H1 (cell line): Measurements from ENCODE around the gene AIFM3. TPM values are rescaled to one million over a fixed set of nuclear protein-coding genes. Genes with fewer than 3 reads are reported as not detected.

Experiments used
- CTCF ChIA-PET: fragments of 300-600 bp; sonication (Branson Sonifier 250); formaldehyde crosslinking; loops from one replicate; lab custom pipeline; 2021; ENCODE audit not compliant: partially characterized antibody; lab: Charles Lee
- POLR2A ChIA-PET: fragments of 300-600 bp; sonication (Branson Sonifier 250); formaldehyde crosslinking; loops from one replicate; lab custom pipeline; 2021; ENCODE audit warnings: inconsistent platforms; ENCODE audit not compliant: partially characterized antibody; lab: Charles Lee
- DNase-seq, 2 experiments: peaks; one replicate each; pipeline versions ENCODE4 v3.0.0 to v3.0.0-alpha.2; 2010 to 2022; ENCODE audit warnings: low spot score in 2 of 2, low read depth in 1 of 2, mixed read lengths in 1 of 2
- FAIRE-seq: peaks from 2 replicates; lab custom pipeline; 2011; peaks lifted over from hg19 to GRCh38; lab: Jason Lieb, UNC
- H2AFZ ChIP-seq: 2 replicates; pipeline ENCODE4 v1.8.1; 2012; ENCODE audit warnings: low read length, inconsistent platforms
- H2AK5ac ChIP-seq: 2 replicates; pipeline ENCODE4 v1.6.1; 2013; ENCODE audit warnings: low read depth, low read length
- H2BK120ac ChIP-seq: replicated peaks from 2 replicates; pipeline ENCODE3; 2013; ENCODE audit warnings: low read depth, low read length, inconsistent platforms
- H2BK12ac ChIP-seq: 2 replicates; pipeline ENCODE4 v1.6.1; 2013; ENCODE audit warnings: low read depth, low read length
- H2BK15ac ChIP-seq: 2 replicates; pipeline ENCODE4 v1.6.1; 2013; ENCODE audit warnings: low read length
- H2BK20ac ChIP-seq: 2 replicates; pipeline ENCODE4 v1.6.1; 2013; ENCODE audit warnings: low read length
- H2BK5ac ChIP-seq: 2 replicates; pipeline ENCODE4 v1.6.1; 2013; ENCODE audit warnings: low read depth, low read length
- H3K14ac ChIP-seq: 2 replicates; pipeline ENCODE4 v1.6.1; 2013; ENCODE audit warnings: inconsistent platforms; ENCODE audit not compliant: insufficient read length
- H3K18ac ChIP-seq: 2 replicates; pipeline ENCODE4 v1.6.1; 2013; ENCODE audit warnings: low read length; ENCODE audit errors: extremely low read depth
- H3K23ac ChIP-seq: 2 replicates; pipeline ENCODE4 v1.6.1; 2013; ENCODE audit warnings: inconsistent platforms; ENCODE audit not compliant: insufficient read length
- H3K23me2 ChIP-seq: 2 replicates; pipeline ENCODE4 v1.6.1; 2013; ENCODE audit warnings: low read depth, low read length
- H3K27ac ChIP-seq: 2 replicates; pipeline ENCODE4 v1.6.1; 2011; ENCODE audit warnings: low read depth, low read length, inconsistent platforms
- H3K27me3 ChIP-seq, 4 experiments: replicated peaks in 1 of 4; 1 replicate in 1 of 4; 2 replicates in 3 of 4; pipeline versions ENCODE4 v1.6.1 to v1.8.1; 2011 to 2013; ENCODE audit warnings: low read length in 3 of 4, mild to moderate bottlenecking in 3 of 4, inconsistent platforms in 2 of 4, mixed read lengths in 2 of 4, moderate library complexity in 1 of 4; ENCODE audit not compliant: control insufficient read depth in 3 of 4, insufficient read depth in 3 of 4; ENCODE audit errors: extremely low read depth in 1 of 4
- H3K36me3 ChIP-seq, 4 experiments: 2 replicates each; pipeline versions ENCODE4 v1.6.1 to v1.8.1; 2011 to 2013; ENCODE audit warnings: mild to moderate bottlenecking in 4 of 4, low read length in 3 of 4, moderate library complexity in 2 of 4, control low read depth in 1 of 4, inconsistent platforms in 1 of 4; ENCODE audit not compliant: insufficient read depth in 4 of 4, control insufficient read depth in 2 of 4
- H3K4ac ChIP-seq: replicated peaks from 2 replicates; pipeline ENCODE3; 2013; ENCODE audit warnings: low read length, low read depth, mixed read lengths, inconsistent platforms; ENCODE audit not compliant: insufficient read length
- H3K4me1 ChIP-seq, 4 experiments: replicated peaks in 1 of 4; 1 replicate in 1 of 4; 2 replicates in 3 of 4; pipeline versions ENCODE4 v1.6.1 to v1.8.1; 2011 to 2013; ENCODE audit warnings: low read length in 3 of 4, inconsistent platforms in 2 of 4, mixed read lengths in 1 of 4; ENCODE audit not compliant: insufficient read depth in 4 of 4, control insufficient read depth in 3 of 4
- H3K4me2 ChIP-seq, 2 experiments: 2 replicates each; pipeline versions ENCODE4 v1.6.1 to v1.8.1; 2011 to 2013; ENCODE audit warnings: low read depth in 2 of 2, low read length in 2 of 2, control low read depth in 1 of 2, inconsistent platforms in 1 of 2, mild to moderate bottlenecking in 1 of 2; ENCODE audit not compliant: insufficient read depth in 1 of 2
- H3K4me3 ChIP-seq, 4 experiments: fragments of 200-600, 300-600 bp in 1 of 4; sonication (generic), shearing (Covaris generic), sonication (Bioruptor Twin) in 1 of 4; 2 replicates each; pipeline versions ENCODE4 v1.5.1 to v1.8.1; 2011 to 2016; ENCODE audit warnings: low read length in 4 of 4, low read depth in 3 of 4, control low read depth in 2 of 4, inconsistent platforms in 2 of 4, mild to moderate bottlenecking in 2 of 4, mixed read lengths in 1 of 4, moderate library complexity in 1 of 4; ENCODE audit not compliant: insufficient read depth in 2 of 4; ENCODE audit errors: extremely low read depth in 1 of 4
- H3K56ac ChIP-seq: replicated peaks from 2 replicates; pipeline ENCODE3; 2013; ENCODE audit warnings: low read depth, mild to moderate bottlenecking, mixed read lengths, low read length, inconsistent platforms; ENCODE audit not compliant: insufficient read length
- H3K79me1 ChIP-seq: 2 replicates; pipeline ENCODE4 v1.6.1; 2013; ENCODE audit warnings: low read depth, low read length, control low read depth
- H3K79me2 ChIP-seq, 2 experiments: 2 replicates each; pipeline versions ENCODE4 v1.6.1 to v1.8.1; 2012 to 2013; ENCODE audit warnings: low read length in 2 of 2, mild to moderate bottlenecking in 2 of 2, inconsistent platforms in 1 of 2; ENCODE audit not compliant: insufficient read depth in 2 of 2, control insufficient read depth in 1 of 2
- H3K9ac ChIP-seq, 4 experiments: replicated peaks in 1 of 4; 1 replicate in 1 of 4; 2 replicates in 3 of 4; pipeline versions ENCODE4 v1.6.1 to v1.8.1; 2011 to 2013; ENCODE audit warnings: low read depth in 3 of 4, low read length in 3 of 4, control low read depth in 2 of 4, mild to moderate bottlenecking in 2 of 4, moderate library complexity in 2 of 4, inconsistent platforms in 1 of 4; ENCODE audit errors: extremely low read depth in 1 of 4
- H3K9me3 ChIP-seq, 2 experiments: 2 replicates each; pipeline versions ENCODE4 v1.6.1 to v1.8.1; 2012 to 2013; ENCODE audit warnings: mild to moderate bottlenecking in 2 of 2, moderate library complexity in 2 of 2, control low read depth in 1 of 2, inconsistent platforms in 1 of 2, low read depth in 1 of 2, low read length in 1 of 2, mixed read lengths in 1 of 2; ENCODE audit not compliant: insufficient read depth in 2 of 2
- H4K20me1 ChIP-seq, 2 experiments: replicated peaks in 1 of 2; 2 replicates each; pipeline versions ENCODE3 to v1.8.1; 2011 to 2013; ENCODE audit warnings: inconsistent platforms in 2 of 2, low read length in 2 of 2, mild to moderate bottlenecking in 1 of 2; ENCODE audit not compliant: insufficient read depth in 2 of 2, control insufficient read depth in 1 of 2
- H4K5ac ChIP-seq: 2 replicates; pipeline ENCODE4 v1.6.1; 2013; ENCODE audit warnings: low read length, low read depth, mixed read lengths, inconsistent platforms; ENCODE audit not compliant: insufficient read length
- H4K8ac ChIP-seq: 2 replicates; pipeline ENCODE4 v1.8.0; 2013; ENCODE audit warnings: mild to moderate bottlenecking, moderate library complexity, low read length, inconsistent platforms; ENCODE audit not compliant: insufficient read depth; ENCODE audit errors: extremely low read depth
- H4K91ac ChIP-seq: replicated peaks from 2 replicates; pipeline ENCODE3; 2013; ENCODE audit warnings: low read length, mixed read lengths, inconsistent platforms; ENCODE audit not compliant: insufficient read length
- ASH2L ChIP-seq: fragments of 200-600, 300-600 bp; sonication (generic); IDR thresholded peaks from one replicate; pipeline ENCODE4 v1.7.1; 2017; ENCODE audit warnings: low read length
- HDAC6 ChIP-seq: IDR thresholded peaks from one replicate; pipeline ENCODE4 v1.7.1; 2012; ENCODE audit warnings: low read depth, mild to moderate bottlenecking, inconsistent platforms, low read length, moderate library complexity
- WGBS, 2 experiments: shearing (Covaris generic) in 1 of 2; methylation state at CpG; one replicate each; pipeline versions ENCODE4 v1.1.6 to v1.1.7; 2013 to 2015; ENCODE audit warnings: low lambda C conversion rate in 2 of 2, mixed read lengths in 2 of 2, inconsistent platforms in 1 of 2, low coverage in 1 of 2, missing lambda C conversion rate in 1 of 2; ENCODE audit not compliant: insufficient replicate concordance in 2 of 2, insufficient coverage in 1 of 2, insufficient read length in 1 of 2; ENCODE audit errors: extremely low coverage in 1 of 2, missing lambda C conversion rate in 1 of 2; 5-methylcytosine and 5-hydroxymethylcytosine counted together
- long read RNA-seq, 2 experiments: library from RNA in 1 of 2; library from capped mRNA in 1 of 2; stranded (forward); transcript quantifications; one replicate each; pipeline ENCODE4 v2.0.0, GENCODE V29; 2021; ENCODE audit warnings: inconsistent platforms in 1 of 2
- polyA minus RNA-seq, 3 experiments: library from RNA; depleted of rRNA, polyadenylated mRNA; stranded (reverse); fragments of >200 nt; gene quantifications; 1 replicate in 2 of 3; 2 replicates in 1 of 3; pipeline ENCODE4 v1.2.3, GENCODE V29; 2011
- polyA plus RNA-seq, 7 experiments: library from polyadenylated mRNA; depleted of rRNA in 3 of 7; stranded (reverse) in 5 of 7; unstranded in 2 of 7; fragments of >200 nt in 5 of 7; fragments of 200-250 nt in 2 of 7; gene quantifications; 1 replicate in 5 of 7; 2 replicates in 1 of 7; 4 replicates in 1 of 7; pipeline versions ENCODE4 v1.2.1 to v1.2.3, GENCODE V29; 2011 to 2013; ENCODE audit warnings: missing spikeins in 2 of 7, mixed read lengths in 2 of 7
- total RNA-seq: library from RNA; stranded (reverse); fragmentation: NEBNext Ultra II Directional; extraction: Animal tissue kit (Norgen Biotek cat#: 25700); gene quantifications from 2 replicates; pipeline ENCODE4 v1.2.1, GENCODE V29; 2021
- TF ChIP-seq, protein P1 (sequence below): IDR thresholded peaks from 2 replicates; pipeline ENCODE4 v1.6.1; 2011; ENCODE audit warnings: low read length, improper control_type of control experiment
- TF ChIP-seq, protein P2 (sequence below): IDR thresholded peaks from 2 replicates; pipeline ENCODE4 v1.6.1; 2012; ENCODE audit warnings: inconsistent platforms

The AIFM3 gene, protein sequence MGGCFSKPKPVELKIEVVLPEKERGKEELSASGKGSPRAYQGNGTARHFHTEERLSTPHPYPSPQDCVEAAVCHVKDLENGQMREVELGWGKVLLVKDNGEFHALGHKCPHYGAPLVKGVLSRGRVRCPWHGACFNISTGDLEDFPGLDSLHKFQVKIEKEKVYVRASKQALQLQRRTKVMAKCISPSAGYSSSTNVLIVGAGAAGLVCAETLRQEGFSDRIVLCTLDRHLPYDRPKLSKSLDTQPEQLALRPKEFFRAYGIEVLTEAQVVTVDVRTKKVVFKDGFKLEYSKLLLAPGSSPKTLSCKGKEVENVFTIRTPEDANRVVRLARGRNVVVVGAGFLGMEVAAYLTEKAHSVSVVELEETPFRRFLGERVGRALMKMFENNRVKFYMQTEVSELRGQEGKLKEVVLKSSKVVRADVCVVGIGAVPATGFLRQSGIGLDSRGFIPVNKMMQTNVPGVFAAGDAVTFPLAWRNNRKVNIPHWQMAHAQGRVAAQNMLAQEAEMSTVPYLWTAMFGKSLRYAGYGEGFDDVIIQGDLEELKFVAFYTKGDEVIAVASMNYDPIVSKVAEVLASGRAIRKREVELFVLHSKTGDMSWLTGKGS
- total RNA-seq (0.86 and 1.4 TPM in 2 replicates), polyA plus RNA-seq (2011; rRNA removed) (1.4 and 2.1 TPM in 2 replicates), polyA minus RNA-seq (2011; rRNA and poly(A)+ RNA removed) (0.66 and 1.0 TPM in 2 replicates)
- polyA plus RNA-seq (2011; cell fraction: cytosol; rRNA removed): 1.7 TPM
- polyA plus RNA-seq (2011; cell fraction: nucleus; rRNA removed): 10.3 TPM
- 1.0 to 2.8 TPM (median 2.2 TPM) in 4 replicates for polyA plus RNA-seq (2012, experiment 1 of 2)
- polyA plus RNA-seq (2012, experiment 2 of 2): 0.83 TPM
- polyA plus RNA-seq (2013, experiment 1 of 2): 0.43 TPM
- 0.37 TPM for polyA plus RNA-seq (2013, experiment 2 of 2)
- polyA minus RNA-seq (2011; cell fraction: cytosol; rRNA and poly(A)+ RNA removed): not detected
- polyA minus RNA-seq (2011; cell fraction: nucleus; rRNA and poly(A)+ RNA removed): 3.4 TPM
- long read RNA-seq, experiment 1, partial matches to known transcripts: 1 of 1 reads
- long read RNA-seq, experiment 1, other reads (novel, unspliced or antisense): 0 of 1 reads
- long read RNA-seq, experiment 2: 0 reads

DNA sequence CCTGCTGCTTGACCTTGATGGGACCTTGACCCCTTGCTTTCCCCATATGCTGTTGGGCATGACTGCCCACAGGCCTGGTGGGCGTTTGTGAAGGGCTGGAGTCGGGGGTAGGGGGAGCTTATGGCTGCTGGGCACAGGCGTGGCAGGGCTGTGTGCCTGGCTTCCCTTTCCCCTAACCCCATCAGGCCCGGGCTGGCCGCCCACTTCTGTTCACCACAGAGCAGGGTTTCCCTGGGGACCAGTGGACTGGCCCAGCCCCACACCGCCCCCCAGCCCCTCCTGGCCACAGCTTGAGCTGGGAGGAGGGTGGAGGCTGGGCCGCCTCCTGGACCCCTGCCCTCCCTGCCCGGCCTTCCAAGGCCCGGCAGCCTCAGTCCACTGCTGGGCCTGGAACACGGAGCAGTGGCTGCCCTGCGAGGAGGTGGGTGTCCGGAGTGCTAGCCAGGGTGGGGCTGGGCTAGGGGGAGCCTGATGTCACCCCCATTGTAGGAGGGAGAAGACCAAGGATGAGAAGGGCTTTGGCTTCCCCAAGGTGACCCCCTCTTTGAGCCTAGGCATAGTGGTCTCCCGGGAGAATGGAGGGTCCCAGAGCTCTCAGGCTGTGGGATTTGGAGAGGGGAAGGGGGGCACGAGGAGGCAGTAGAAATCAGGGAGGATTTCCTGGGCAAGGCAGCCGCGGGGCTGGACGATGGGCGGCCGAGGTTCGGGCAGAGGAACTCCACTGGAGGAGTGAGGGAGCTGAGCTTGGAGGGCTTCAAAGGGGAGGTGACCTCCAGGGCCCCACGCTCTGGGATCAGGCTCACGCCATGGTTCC is at the start of gene AIFM3:
Gene AIFM3, plus strand, starts transcription at position 373 of the 814 bp plus-strand sequence. CDS start 690 bp downstream, outside the sequence.
- Histone ChIP-seq H3K79me2 (no peaks in the 10 kb centered on the region), H2AFZ (no peak within 1 kb of the TSS), H2BK12ac (no peak within 1 kb of the TSS), H3K14ac (no peak within 1 kb of the TSS), H3K4me1 (peaks cover 0 to 19% (median 13%) of the 10 kb centered on the region in 4 experiments; a peak in 6 of 7 replicates), H3K9ac (no peak within 1 kb of the TSS), H3K27ac (no peak within 1 kb of the TSS), H4K5ac (no peak within 1 kb of the TSS), H3K56ac (no peak within 1 kb of the TSS), H3K9me3 (no peaks in the 10 kb centered on the region), H3K36me3 (no peaks in the 10 kb centered on the region), H2AK5ac (no peak within 1 kb of the TSS), H2BK5ac (no peak within 1 kb of the TSS), H3K4ac (no peak within 1 kb of the TSS), H3K27me3 (peaks cover 34 to 70% (median 60%) of the 10 kb centered on the region in 4 experiments), H2BK120ac (no peak within 1 kb of the TSS), H3K4me3 (peak within 1 kb of the TSS in 1 of 4 experiments; percentile 39; a peak in 2 of 8 replicates), H4K8ac (peak within 1 kb of the TSS; percentile 36), H4K20me1 (peaks cover 6 to 11% of the 10 kb centered on the region in 2 experiments), H3K23ac (no peak within 1 kb of the TSS), H3K79me1 (no peaks in the 10 kb centered on the region), H2BK15ac (no peak within 1 kb of the TSS), H2BK20ac (no peak within 1 kb of the TSS), H3K23me2 (peaks cover 2% of the 10 kb centered on the region; the same call in 1 of the 2 replicates), H3K4me2 (peak within 1 kb of the TSS; percentile 35 to 61), H4K91ac (no peak within 1 kb of the TSS), H3K18ac (no peak within 1 kb of the TSS; the same call in 1 of the 2 replicates)
- ChIA-PET POLR2A (interaction anchor here (0.6 to 2.2 kb wide), 4 partner anchors 9 to 79 kb away, joined by 4 to 15 read pairs (median 6); no protein-coding TSS in a partner anchor), CTCF (interaction anchor here (0.7 to 10.9 kb wide), 6 partner anchors 9 to 82 kb away, joined by 3 to 115 read pairs (median 9); partner anchors contain the start of gene THAP7)
- no peak for DNase-seq
- 77% methylated on average over 16 of the region's 22 CpGs; no CpG with 5 or more reads in 1 of the 2 experiments for WGBS, 2 experiments
- FAIRE-seq: no peak
- no peak for TF ChIP-seq ASH2L
- TF ChIP-seq, protein P1, sequence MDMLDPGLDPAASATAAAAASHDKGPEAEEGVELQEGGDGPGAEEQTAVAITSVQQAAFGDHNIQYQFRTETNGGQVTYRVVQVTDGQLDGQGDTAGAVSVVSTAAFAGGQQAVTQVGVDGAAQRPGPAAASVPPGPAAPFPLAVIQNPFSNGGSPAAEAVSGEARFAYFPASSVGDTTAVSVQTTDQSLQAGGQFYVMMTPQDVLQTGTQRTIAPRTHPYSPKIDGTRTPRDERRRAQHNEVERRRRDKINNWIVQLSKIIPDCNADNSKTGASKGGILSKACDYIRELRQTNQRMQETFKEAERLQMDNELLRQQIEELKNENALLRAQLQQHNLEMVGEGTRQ: no peak
- TF ChIP-seq, protein P2, sequence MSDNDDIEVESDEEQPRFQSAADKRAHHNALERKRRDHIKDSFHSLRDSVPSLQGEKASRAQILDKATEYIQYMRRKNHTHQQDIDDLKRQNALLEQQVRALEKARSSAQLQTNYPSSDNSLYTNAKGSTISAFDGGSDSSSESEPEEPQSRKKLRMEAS: no peak
- TF ChIP-seq HDAC6: no peak
